CD4-positive, alpha-beta T cell (primary cell): ENCODE results near the gene CAT. TPM values are rescaled to one million over a fixed set of nuclear protein-coding genes. Genes with fewer than 3 reads are reported as not detected.

ENCODE experiments used
- ATAC-seq: fragments of 200-7000 bp; cut with Tn5 transposase; one replicate; pipeline ENCODE4 v1.10.0; 2022; ENCODE audit warnings: mild to moderate bottlenecking; ENCODE audit not compliant: poor library complexity
- CTCF ChIA-PET: fragments of 350-600 bp; sonication (Branson Sonifier 250); formaldehyde crosslinking; loops from one replicate; lab custom pipeline; 2021; ENCODE audit warnings: antibody characterized with exemption, inconsistent platforms; lab: Charles Lee
- POLR2A ChIA-PET: fragments of 350-600 bp; sonication (Branson Sonifier 250); formaldehyde crosslinking; loops from one replicate; lab custom pipeline; 2021; ENCODE audit warnings: antibody characterized with exemption, inconsistent platforms; lab: Charles Lee
- DNase-seq, 14 experiments: peaks; one replicate each; pipeline ENCODE4 v3.0.0-alpha.2; 2013 to 2020; ENCODE audit warnings: mixed read lengths in 2 of 14
- H3K27ac ChIP-seq, 2 donors: one replicate each; pipeline versions ENCODE4 v1.5.1 to v1.7.0; 2013; ENCODE audit warnings: low read length in 2 of 2, low read depth in 1 of 2, mild to moderate bottlenecking in 1 of 2
- H3K27me3 ChIP-seq, 2 experiments: 1 replicate in 1 of 2; 2 replicates in 1 of 2; pipeline versions ENCODE4 v1.6.1 to v1.7.0; 2013; ENCODE audit warnings: low read length in 2 of 2, control low read depth in 1 of 2, mild to moderate bottlenecking in 1 of 2, moderate library complexity in 1 of 2; ENCODE audit not compliant: insufficient read depth in 2 of 2, control insufficient read depth in 1 of 2
- H3K36me3 ChIP-seq: one replicate; pipeline ENCODE4 v1.6.1; 2013; ENCODE audit warnings: low read length, control low read depth; ENCODE audit not compliant: insufficient read depth
- H3K4me1 ChIP-seq: one replicate; pipeline ENCODE4 v1.6.1; 2013; ENCODE audit warnings: low read length, control low read depth; ENCODE audit not compliant: insufficient read depth
- H3K4me3 ChIP-seq: one replicate; pipeline ENCODE4 v1.5.1; 2013; ENCODE audit warnings: mild to moderate bottlenecking, low read length, moderate library complexity
- H3K9me3 ChIP-seq, 2 experiments: 1 replicate in 1 of 2; 2 replicates in 1 of 2; pipeline versions ENCODE4 v1.6.1 to v1.7.0; 2013; ENCODE audit warnings: low read length in 2 of 2, mild to moderate bottlenecking in 2 of 2, control low read depth in 1 of 2, moderate library complexity in 1 of 2; ENCODE audit not compliant: control insufficient read depth in 1 of 2, insufficient read depth in 1 of 2
- H3K27ac Mint-ChIP-seq: one replicate; pipeline ENCODE4 v1.8.0; 2020; ENCODE audit warnings: mixed read lengths
- H3K27me3 Mint-ChIP-seq: one replicate; pipeline ENCODE4 v1.8.0; 2021; ENCODE audit warnings: mixed read lengths
- H3K36me3 Mint-ChIP-seq: one replicate; pipeline ENCODE4 v1.8.0; 2021; ENCODE audit warnings: low read depth, mixed read lengths
- H3K4me1 Mint-ChIP-seq: one replicate; pipeline ENCODE4 v1.8.0; 2021; ENCODE audit warnings: low read depth, mixed read lengths
- H3K4me3 Mint-ChIP-seq: one replicate; pipeline ENCODE4 v1.8.0; 2020; ENCODE audit warnings: mild to moderate bottlenecking, mixed read lengths
- H3K9me3 Mint-ChIP-seq: one replicate; pipeline ENCODE4 v1.8.0; 2020; ENCODE audit warnings: mixed read lengths
- intact Hi-C, 2 experiments: fragments of 100-400 bp; cut with DNase I in 1 of 2; cut with micrococcal nuclease in 1 of 2; formaldehyde crosslinking; loops; one replicate each; pipeline versions ENCODE4 v1.15.1 to v1.9.0; 2023 to 2025; cut with DNase I, micrococcal nuclease
- total RNA-seq, 174 experiments: library from RNA in 2 of 174; stranded (reverse) in 2 of 174; gene quantifications; one replicate each; pipeline ENCODE4 v1.2.3 and lab custom pipeline; 2021 to 2026
- TF ChIP-seq, protein P1 (sequence below): fragments of 200-600 bp; IDR thresholded peaks from one replicate; pipeline ENCODE4 v1.8.0; 2022; ENCODE audit warnings: antibody characterized with exemption, mild to moderate bottlenecking

Gene CAT
- total RNA-seq, 2 experiments from 2014 or later = 8.5 to 9.8 TPM

DNA sequence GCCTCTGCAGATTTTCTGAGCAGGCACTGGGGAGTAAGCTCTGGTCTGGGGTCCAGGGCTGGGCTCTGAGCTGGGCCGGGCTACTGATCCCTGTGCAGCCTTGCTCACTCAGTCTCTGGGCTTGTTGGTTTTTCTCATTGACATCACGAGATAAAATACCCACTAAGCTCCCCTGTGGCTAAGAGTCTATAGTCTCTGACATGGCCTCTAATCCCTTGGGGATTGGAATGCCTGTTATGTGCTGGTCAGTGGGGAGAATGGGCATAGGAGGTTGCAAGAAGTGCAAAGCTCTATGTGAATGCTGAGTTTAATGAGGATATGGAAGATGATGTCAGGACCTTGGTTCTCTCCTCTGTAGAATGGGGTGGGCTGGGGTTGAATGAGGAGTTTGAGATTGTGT lies 51.6 kb downstream of the CAT start:
- Histone ChIP-seq H3K4me1 (no peaks in the 10 kb centered on the region), H3K27ac (no peak overlapping the region), H3K9me3 (no peaks in the 10 kb centered on the region), H3K36me3 (no peaks in the 10 kb centered on the region), H3K4me3 (no peak overlapping the region), H3K27me3 (peaks cover 0 to 3% of the 10 kb centered on the region in 2 experiments)
- no peak for DNase-seq
- POLR2A ChIA-PET = no interaction called here
- no peak overlapping the region for H3K27ac Mint-ChIP-seq
- TF ChIP-seq, protein P1, sequence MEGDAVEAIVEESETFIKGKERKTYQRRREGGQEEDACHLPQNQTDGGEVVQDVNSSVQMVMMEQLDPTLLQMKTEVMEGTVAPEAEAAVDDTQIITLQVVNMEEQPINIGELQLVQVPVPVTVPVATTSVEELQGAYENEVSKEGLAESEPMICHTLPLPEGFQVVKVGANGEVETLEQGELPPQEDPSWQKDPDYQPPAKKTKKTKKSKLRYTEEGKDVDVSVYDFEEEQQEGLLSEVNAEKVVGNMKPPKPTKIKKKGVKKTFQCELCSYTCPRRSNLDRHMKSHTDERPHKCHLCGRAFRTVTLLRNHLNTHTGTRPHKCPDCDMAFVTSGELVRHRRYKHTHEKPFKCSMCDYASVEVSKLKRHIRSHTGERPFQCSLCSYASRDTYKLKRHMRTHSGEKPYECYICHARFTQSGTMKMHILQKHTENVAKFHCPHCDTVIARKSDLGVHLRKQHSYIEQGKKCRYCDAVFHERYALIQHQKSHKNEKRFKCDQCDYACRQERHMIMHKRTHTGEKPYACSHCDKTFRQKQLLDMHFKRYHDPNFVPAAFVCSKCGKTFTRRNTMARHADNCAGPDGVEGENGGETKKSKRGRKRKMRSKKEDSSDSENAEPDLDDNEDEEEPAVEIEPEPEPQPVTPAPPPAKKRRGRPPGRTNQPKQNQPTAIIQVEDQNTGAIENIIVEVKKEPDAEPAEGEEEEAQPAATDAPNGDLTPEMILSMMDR = no peak
- no peak overlapping the region for H3K4me3 Mint-ChIP-seq
- no peak for ATAC-seq
- H3K9me3 Mint-ChIP-seq = no peaks in the 10 kb centered on the region
- CTCF ChIA-PET = interaction anchor here (1.4 kb wide), 1 partner anchor 23 kb away, joined by 3 read pairs; the partner anchor contains the start of gene ELF5
- H3K36me3 Mint-ChIP-seq = no peaks in the 10 kb centered on the region
- H3K4me1 Mint-ChIP-seq = no peaks in the 10 kb centered on the region
- intact Hi-C loops = loop anchor here in 1 of 2 experiments (5.0 kb wide), 2 partner anchors 128 to 633 kb away; no protein-coding TSS in a partner anchor
- H3K27me3 Mint-ChIP-seq = peaks cover 5% of the 10 kb centered on the region

DNA sequence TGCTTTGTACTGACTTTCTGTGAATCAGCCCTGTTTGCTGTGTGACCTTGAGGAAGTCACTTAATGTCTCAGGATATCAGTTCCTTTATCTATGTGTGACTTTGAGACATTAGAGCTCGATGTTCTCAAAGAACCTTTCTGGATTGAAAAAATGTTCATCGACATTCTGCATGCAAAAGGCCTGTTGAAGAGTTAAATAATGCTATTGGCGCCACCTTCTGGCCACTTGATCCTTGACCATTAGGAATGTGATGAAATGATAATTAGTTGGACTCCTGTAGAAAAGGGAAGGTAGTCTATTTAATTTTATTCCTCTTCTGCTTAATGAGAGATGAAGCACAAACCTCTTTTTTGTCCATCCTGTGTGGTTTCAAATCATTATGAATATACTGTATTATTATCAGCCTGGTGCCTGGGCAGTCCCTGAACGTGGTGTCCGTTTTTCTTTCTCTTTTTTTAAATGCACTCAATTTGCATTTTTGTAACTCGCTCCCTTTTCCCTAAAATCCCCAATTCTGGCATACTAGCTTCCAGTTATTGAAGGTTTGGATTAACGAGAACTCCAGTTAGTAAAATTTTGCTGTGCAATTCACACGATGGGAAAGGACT lies 54.2 kb downstream of the CAT start:
- no peak overlapping the region for H3K4me3 ChIP-seq
- H3K27ac ChIP-seq = no peak overlapping the region
- ChIA-PET CTCF (interaction anchor here (1.0 to 1.3 kb wide), 3 partner anchors 25 to 634 kb away, joined by 3 to 4 read pairs (median 3); no protein-coding TSS in a partner anchor), POLR2A (no interaction called here)
- peak in 12 of 14 experiments; percentile 7 to 64 (median 17) for DNase-seq
- no peaks in the 10 kb centered on the region for H3K9me3 ChIP-seq
- Mint-ChIP-seq H3K27me3 (peaks cover 5% of the 10 kb centered on the region), H3K9me3 (no peaks in the 10 kb centered on the region), H3K36me3 (no peaks in the 10 kb centered on the region), H3K27ac (no peak overlapping the region), H3K4me1 (no peaks in the 10 kb centered on the region), H3K4me3 (no peak overlapping the region)
- no peaks in the 10 kb centered on the region for H3K4me1 ChIP-seq
- ATAC-seq = no peak
- TF ChIP-seq, protein P1 = peak; percentile 71
- peaks cover 2 to 3% of the 10 kb centered on the region in 2 experiments for H3K27me3 ChIP-seq
- intact Hi-C loops = loop anchor here (1.0 to 5.0 kb wide), 4 partner anchors 131 to 685 kb away; no protein-coding TSS in a partner anchor
- H3K36me3 ChIP-seq = no peaks in the 10 kb centered on the region

DNA sequence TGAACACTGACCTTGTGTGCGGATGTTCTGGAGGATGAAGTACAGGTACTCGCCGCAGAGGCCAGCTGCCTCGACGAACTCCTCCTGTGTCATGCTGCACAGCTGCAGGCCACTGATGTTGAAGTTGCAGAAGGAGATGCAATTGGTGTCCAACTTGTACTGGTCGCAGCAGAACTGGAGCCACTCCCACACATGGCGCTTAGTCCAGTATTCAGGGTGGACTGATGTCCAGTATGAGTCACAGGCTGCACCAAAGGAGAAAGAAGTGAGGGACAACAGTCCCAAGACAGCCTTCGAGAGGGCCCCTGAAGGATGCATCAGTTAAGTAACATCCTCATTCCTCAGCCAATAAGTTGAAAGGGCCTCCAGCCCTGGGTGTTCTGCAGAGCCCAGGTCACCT lies 54.7 kb downstream of the CAT start:
- no peak overlapping the region for H3K27ac Mint-ChIP-seq
- ChIA-PET POLR2A (no interaction called here), CTCF (no interaction called here)
- Histone ChIP-seq H3K4me3 (no peak overlapping the region), H3K4me1 (no peaks in the 10 kb centered on the region), H3K36me3 (no peaks in the 10 kb centered on the region), H3K27ac (no peak overlapping the region), H3K27me3 (peaks cover 2 to 3% of the 10 kb centered on the region in 2 experiments), H3K9me3 (no peaks in the 10 kb centered on the region)
- intact Hi-C loops = loop anchor here (2.0 to 5.0 kb wide), 3 partner anchors 131 to 636 kb away; no protein-coding TSS in a partner anchor
- no peaks in the 10 kb centered on the region for H3K4me1 Mint-ChIP-seq
- no peaks in the 10 kb centered on the region for H3K36me3 Mint-ChIP-seq
- TF ChIP-seq, protein P1 = no peak
- DNase-seq = no peak
- no peak overlapping the region for H3K4me3 Mint-ChIP-seq
- ATAC-seq = no peak
- H3K9me3 Mint-ChIP-seq = no peaks in the 10 kb centered on the region
- peaks cover 5% of the 10 kb centered on the region for H3K27me3 Mint-ChIP-seq
